RWPE2 (cell line): Measurements from ENCODE around the gene C3orf33.

ENCODE experiments used
- ATAC-seq: fragments of 200-7000 bp; cut with Tn5 transposase; 3 replicates; pipeline ENCODE4 v1.9.1; 2021; ENCODE audit warnings: low read depth
- DNase-seq: peaks from one replicate; pipeline ENCODE4 v3.0.0-alpha.2; 2020; ENCODE audit warnings: low spot score
- H3K27ac ChIP-seq: fragments of 450-650 bp; 2 replicates; pipeline ENCODE4 v1.5.1; 2017; ENCODE audit warnings: mild to moderate bottlenecking; ENCODE audit not compliant: poor library complexity, severe bottlenecking
- H3K27me3 ChIP-seq: fragments of 250-450 bp; sonication (Bioruptor Pico); 2 replicates; pipeline ENCODE4 v1.5.1; 2021; ENCODE audit warnings: mild to moderate bottlenecking, moderate library complexity; ENCODE audit not compliant: insufficient read depth, poor library complexity, severe bottlenecking
- H3K36me3 ChIP-seq: fragments of 250-450 bp; sonication (Bioruptor Pico); 2 replicates; pipeline ENCODE4 v1.5.1; 2020; ENCODE audit warnings: low read depth, mild to moderate bottlenecking, moderate library complexity
- H3K4me1 ChIP-seq: fragments of 250-450 bp; sonication (Bioruptor Pico); 2 replicates; pipeline ENCODE4 v1.5.1; 2021; ENCODE audit warnings: mild to moderate bottlenecking, moderate library complexity; ENCODE audit not compliant: insufficient read depth, poor library complexity, severe bottlenecking
- H3K4me3 ChIP-seq: fragments of 250-450 bp; sonication (Bioruptor Pico); 2 replicates; pipeline ENCODE4 v1.5.1; 2021; ENCODE audit warnings: mild to moderate bottlenecking, moderate library complexity; ENCODE audit not compliant: severe bottlenecking
- H3K9me3 ChIP-seq: fragments of 250-450 bp; sonication (Bioruptor Pico); 2 replicates; pipeline ENCODE4 v1.5.1; 2021; ENCODE audit warnings: mild to moderate bottlenecking, moderate library complexity; ENCODE audit not compliant: severe bottlenecking
- CTCF ChIP-seq: fragments of 450-650 bp; IDR thresholded peaks from one replicate; pipeline ENCODE4 v1.5.1; 2017; ENCODE audit warnings: mild to moderate bottlenecking, moderate library complexity; ENCODE audit not compliant: poor library complexity, severe bottlenecking

Gene C3orf33

GRCh38 chr3:155748611-155749365, 57.3 kb downstream of the C3orf33 start:
- H3K4me1 ChIP-seq: no peaks in the 10 kb centered on the region
- no peaks in the 10 kb centered on the region for H3K9me3 ChIP-seq
- H3K36me3 ChIP-seq: no peaks in the 10 kb centered on the region
- DNase-seq (no peak), ATAC-seq (no peak)
- no peak for TF ChIP-seq CTCF
- no peak overlapping the region for H3K4me3 ChIP-seq
- peaks cover 34% of the 10 kb centered on the region for H3K27me3 ChIP-seq
- no peak overlapping the region for H3K27ac ChIP-seq

- H3K27ac ChIP-seq: no peak overlapping the region
- H3K9me3 ChIP-seq: no peaks in the 10 kb centered on the region
- H3K4me1 ChIP-seq: no peaks in the 10 kb centered on the region
- no peak for DNase-seq
- H3K36me3 ChIP-seq: no peaks in the 10 kb centered on the region
- ATAC-seq: no peak
- no peak overlapping the region for H3K4me3 ChIP-seq
- no peak for TF ChIP-seq CTCF
- peaks cover 42% of the 10 kb centered on the region for H3K27me3 ChIP-seq
These were observed 58.2 kb downstream of the C3orf33 start for GRCh38 chr3:155747946-155748290.

GRCh38 chr3:155747286-155747945, 58.7 kb downstream of the C3orf33 start:
- ATAC-seq (no peak), DNase-seq (no peak)
- H3K27ac ChIP-seq: no peak overlapping the region
- no peaks in the 10 kb centered on the region for H3K36me3 ChIP-seq
- H3K27me3 ChIP-seq: peaks cover 47% of the 10 kb centered on the region
- H3K4me3 ChIP-seq: no peak overlapping the region
- no peak for TF ChIP-seq CTCF
- H3K4me1 ChIP-seq: no peaks in the 10 kb centered on the region
- H3K9me3 ChIP-seq: no peaks in the 10 kb centered on the region

- DNase-seq (no peak), ATAC-seq (no peak)
- H3K36me3 ChIP-seq: no peaks in the 10 kb centered on the region
- no peaks in the 10 kb centered on the region for H3K4me1 ChIP-seq
- H3K9me3 ChIP-seq: no peaks in the 10 kb centered on the region
- no peak overlapping the region for H3K4me3 ChIP-seq
- peaks cover 52% of the 10 kb centered on the region for H3K27me3 ChIP-seq
- no peak overlapping the region for H3K27ac ChIP-seq
- TF ChIP-seq CTCF: no peak
These were observed 59.4 kb downstream of the C3orf33 start for GRCh38 chr3:155746703-155747102.
